Loucy (cell line): ENCODE measurements around the gene EVI5.

Experiments
- H2AFZ ChIP-seq: fragments of 200-600 bp; sonication (generic); 2 replicates; pipeline ENCODE4 v1.6.0; 2016; ENCODE audit warnings: antibody characterized with exemption, mild to moderate bottlenecking, low read length, moderate library complexity
- H3F3A ChIP-seq: fragments of 200-600 bp; 2 replicates; pipeline ENCODE4 v1.6.0; 2016; ENCODE audit warnings: antibody characterized with exemption, low read depth, mild to moderate bottlenecking
- H3K27me3 ChIP-seq: fragments of 200-600 bp; sonication (generic); 2 replicates; pipeline ENCODE4 v1.6.1; 2014; ENCODE audit warnings: low read length, mild to moderate bottlenecking; ENCODE audit not compliant: insufficient read depth, poor library complexity, severe bottlenecking
- H3K36me3 ChIP-seq: fragments of 200-600 bp; sonication (generic); 2 replicates; pipeline ENCODE4 v1.6.1; 2016; ENCODE audit warnings: low read length; ENCODE audit not compliant: insufficient read depth
- H3K4me1 ChIP-seq: fragments of 200-600 bp; sonication (generic); 2 replicates; pipeline ENCODE4 v1.5.1; 2014; ENCODE audit warnings: low read length, mild to moderate bottlenecking; ENCODE audit not compliant: insufficient read depth, poor library complexity, severe bottlenecking
- H3K4me2 ChIP-seq: fragments of 200-600 bp; sonication (generic); 2 replicates; pipeline ENCODE4 v1.6.0; 2014; ENCODE audit warnings: antibody characterized with exemption, low read length, low read depth, mild to moderate bottlenecking; ENCODE audit not compliant: poor library complexity, severe bottlenecking
- H3K4me3 ChIP-seq: fragments of 200-600 bp; sonication (generic); 2 replicates; pipeline ENCODE4 v1.5.1; 2014; ENCODE audit warnings: low read length, mild to moderate bottlenecking, mixed read lengths; ENCODE audit not compliant: poor library complexity, severe bottlenecking
- H3K79me2 ChIP-seq: fragments of 200-600 bp; sonication (generic); 2 replicates; pipeline ENCODE4 v1.6.1; 2014; ENCODE audit warnings: low read length; ENCODE audit not compliant: insufficient read depth
- H3K9ac ChIP-seq: fragments of 200-600 bp; sonication (generic); 2 replicates; pipeline ENCODE4 v1.6.0; 2014; ENCODE audit warnings: mild to moderate bottlenecking, low read depth, low read length, moderate library complexity; ENCODE audit not compliant: poor library complexity, severe bottlenecking
- H3K9me2 ChIP-seq: fragments of 200-600 bp; sonication (generic); replicated peaks from 2 replicates; pipeline ENCODE4 v1.6.1; 2016; ENCODE audit warnings: low read depth, low read length, mixed read lengths
- H3K9me3 ChIP-seq: fragments of 200-600 bp; sonication (generic); 2 replicates; pipeline ENCODE4 v1.6.1; 2014; ENCODE audit warnings: mild to moderate bottlenecking, antibody characterized with exemption, low read length, low read depth; ENCODE audit not compliant: insufficient read depth
- H4K20me1 ChIP-seq: fragments of 200-600 bp; sonication (generic); 2 replicates; pipeline ENCODE4 v1.6.0; 2014; ENCODE audit warnings: antibody characterized with exemption, low read length, mild to moderate bottlenecking; ENCODE audit not compliant: insufficient read depth, poor library complexity, severe bottlenecking
- CTCF ChIP-seq: fragments of 200-600 bp; sonication (generic); conservative IDR thresholded peaks from 2 replicates; pipeline ENCODE4 v1.5.1; 2014; ENCODE audit warnings: mild to moderate bottlenecking, antibody characterized with exemption, low read length
- EZH2phosphoT487 ChIP-seq: fragments of 200-600 bp; IDR thresholded peaks from 2 replicates; pipeline ENCODE4 v1.6.1; 2018; ENCODE audit warnings: antibody characterized with exemption, mild to moderate bottlenecking, moderate library complexity, borderline replicate concordance

Gene EVI5

GRCh38 chr1:92808381-92808780, 23.5 kb upstream of the EVI5 start:
- Histone ChIP-seq H3K9ac (no peak overlapping the region), H3K79me2 (no peaks in the 10 kb centered on the region), H3K4me3 (no peak overlapping the region), H3K36me3 (no peaks in the 10 kb centered on the region), H3K9me3 (no peaks in the 10 kb centered on the region), H4K20me1 (no peaks in the 10 kb centered on the region), H3K4me2 (no peak overlapping the region), H2AFZ (no peak overlapping the region), H3F3A (no peaks in the 10 kb centered on the region), H3K9me2 (no peaks in the 10 kb centered on the region), H3K4me1 (no peaks in the 10 kb centered on the region), H3K27me3 (no peaks in the 10 kb centered on the region)
- TF ChIP-seq EZH2phosphoT487, result no peak
- no peak for TF ChIP-seq CTCF

GRCh38 chr1:92805216-92805615, 20.3 kb upstream of the EVI5 start:
- no peak for TF ChIP-seq EZH2phosphoT487
- no peak for TF ChIP-seq CTCF
- no peaks in the 10 kb centered on the region for H3K9me2 ChIP-seq
- H4K20me1 ChIP-seq, result no peaks in the 10 kb centered on the region
- no peaks in the 10 kb centered on the region for H3K4me1 ChIP-seq
- no peak overlapping the region for H3K4me2 ChIP-seq
- no peaks in the 10 kb centered on the region for H3K36me3 ChIP-seq
- H3K9me3 ChIP-seq, result no peaks in the 10 kb centered on the region
- no peaks in the 10 kb centered on the region for H3K79me2 ChIP-seq
- no peaks in the 10 kb centered on the region for H3F3A ChIP-seq
- H3K9ac ChIP-seq, result no peak overlapping the region
- no peaks in the 10 kb centered on the region for H3K27me3 ChIP-seq
- H2AFZ ChIP-seq, result 0 out of 2 replicates have a peak overlapping the region, but pooled peaks have one; percentile 51
- no peak overlapping the region for H3K4me3 ChIP-seq

GRCh38 chr1:92804721-92805201, 19.9 kb upstream of the EVI5 start:
- Histone ChIP-seq H3K9me3 (no peaks in the 10 kb centered on the region), H3K4me1 (no peaks in the 10 kb centered on the region), H4K20me1 (no peaks in the 10 kb centered on the region), H3F3A (no peaks in the 10 kb centered on the region), H3K9me2 (no peaks in the 10 kb centered on the region), H3K27me3 (no peaks in the 10 kb centered on the region), H3K4me3 (no peak overlapping the region), H2AFZ (peak overlapping the region; percentile 51; the same call in 1 of the 2 replicates), H3K36me3 (no peaks in the 10 kb centered on the region), H3K79me2 (no peaks in the 10 kb centered on the region), H3K4me2 (no peak overlapping the region), H3K9ac (no peak overlapping the region)
- TF ChIP-seq EZH2phosphoT487 (no peak), CTCF (no peak)
